HG02798 (cell line): Measurements from ENCODE around the gene CHN2.

ENCODE experiments used
- ATAC-seq: cut with Tn5 transposase; IDR thresholded peaks from one replicate; pipeline ENCODE4 v1.9.1; 2021; ENCODE audit warnings: mild to moderate bottlenecking; ENCODE audit not compliant: unreplicated experiment, poor library complexity

CHN2 gene

DNA sequence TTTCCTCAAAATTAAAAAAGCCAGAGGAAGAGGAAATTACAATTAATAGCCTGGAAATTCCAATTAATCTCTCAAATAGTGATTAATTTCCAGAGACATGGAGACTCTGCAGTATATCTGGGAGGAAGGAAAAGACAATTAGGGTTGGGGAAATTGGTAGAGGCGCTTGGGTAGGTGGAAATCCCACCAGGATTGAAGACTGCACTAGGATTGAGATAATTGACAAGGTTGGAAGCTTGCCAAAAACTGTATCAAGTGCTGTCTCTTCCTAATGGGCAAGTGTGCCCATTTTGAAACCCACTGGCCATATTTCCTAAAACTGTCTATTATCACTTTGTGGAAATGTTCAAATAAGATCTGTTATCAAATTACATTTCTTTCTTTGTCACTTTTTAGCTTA, 21.6 kb downstream of the CHN2 start:
- no peak for ATAC-seq

GRCh38 chr7:29217113-29217512, 22.5 kb downstream of the CHN2 start:
- no peak for ATAC-seq

DNA sequence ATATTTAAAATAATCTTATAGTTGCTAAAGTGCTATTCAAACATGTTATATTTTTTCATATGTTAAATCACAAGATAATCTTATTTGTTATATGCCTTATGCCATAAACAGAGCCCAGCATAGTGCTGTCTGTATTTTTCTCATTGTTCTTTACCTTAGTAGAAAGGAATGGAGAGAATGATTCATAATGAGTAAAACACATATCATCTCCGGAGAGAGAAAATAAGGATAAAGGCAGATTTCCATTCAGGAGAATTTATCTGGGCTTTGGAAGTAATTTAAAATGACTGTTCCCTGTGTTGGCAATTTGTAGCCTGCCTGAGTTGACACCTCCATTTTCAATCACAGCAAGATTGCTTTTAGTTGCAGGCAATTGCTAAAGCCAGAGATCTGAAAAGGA, 30.2 kb downstream of the CHN2 start:
- ATAC-seq: no peak

DNA sequence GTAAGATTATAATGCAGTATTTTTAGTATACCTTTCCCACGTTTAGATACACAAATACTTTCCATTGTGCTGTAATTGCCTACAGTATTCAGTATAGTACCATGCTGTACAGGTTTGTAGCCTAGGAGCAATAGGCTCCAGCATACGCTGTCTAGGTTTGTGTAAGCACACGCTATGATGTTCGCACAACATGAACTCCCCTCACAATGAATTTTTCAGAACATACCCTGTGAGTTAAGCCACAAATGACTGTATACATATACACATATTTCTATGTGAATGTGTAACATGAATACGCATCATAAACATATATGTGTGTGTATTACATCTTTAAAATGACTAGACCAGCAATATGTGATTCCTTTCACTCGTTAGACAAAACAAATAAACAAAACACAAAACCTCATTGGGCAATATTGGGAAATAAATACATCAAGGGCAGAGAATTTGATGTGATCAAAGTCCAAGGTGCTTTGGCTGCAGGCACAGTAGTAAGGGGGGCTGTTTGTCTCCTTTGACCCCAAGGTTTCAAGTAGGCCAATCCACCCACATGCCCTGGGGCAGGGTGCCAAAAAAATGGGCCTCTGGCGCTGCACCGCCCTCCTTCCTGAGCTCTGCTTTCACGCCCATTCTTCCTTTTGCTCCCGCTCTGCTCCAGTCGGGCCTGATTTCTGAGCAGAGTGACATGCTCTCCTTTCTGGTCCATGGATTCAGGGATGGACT, 33.9 kb downstream of the CHN2 start:
- no peak for ATAC-seq

DNA sequence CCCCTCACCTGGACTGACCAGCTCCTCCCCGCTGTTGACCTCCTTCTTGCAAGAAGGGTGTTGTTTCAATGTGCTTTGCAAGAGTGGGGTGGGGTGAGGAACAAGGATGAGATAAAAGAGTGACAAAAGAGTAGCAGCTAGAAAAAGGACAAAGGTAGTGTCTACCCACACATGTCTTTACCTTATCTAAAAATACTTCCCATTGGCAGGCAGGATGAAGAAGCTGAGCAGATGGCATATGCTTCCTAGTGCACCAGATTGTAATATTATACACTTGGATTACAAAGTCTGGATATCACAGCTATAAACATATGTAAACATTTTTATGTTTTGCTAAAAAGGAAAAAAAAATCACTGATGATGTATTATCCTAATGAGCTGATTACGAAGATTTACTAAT, 34.5 kb downstream of the CHN2 start:
- no peak for ATAC-seq

DNA sequence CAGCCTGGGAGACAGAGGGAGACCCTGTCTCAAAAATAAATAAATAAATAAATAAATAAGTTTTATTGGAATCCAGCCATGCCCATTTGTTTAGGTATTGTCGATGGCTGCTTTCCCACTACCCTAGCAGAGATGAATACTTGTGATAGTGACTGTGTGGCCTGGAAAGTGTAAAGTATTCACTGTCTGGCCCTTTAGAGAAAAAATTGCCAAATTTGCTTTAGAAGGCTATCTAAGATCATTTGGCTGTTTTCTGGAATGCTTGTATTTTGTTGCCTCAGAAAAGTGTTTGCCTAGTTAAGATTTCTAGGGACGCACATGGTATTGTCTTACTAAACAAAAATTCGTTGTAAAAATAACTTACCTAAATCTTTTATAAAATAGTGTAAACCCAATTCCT, 35.4 kb downstream of the CHN2 start:
- no peak for ATAC-seq

- no peak for ATAC-seq
These were observed 36.3 kb downstream of the CHN2 start for GRCh38 chr7:29230871-29231345.

DNA sequence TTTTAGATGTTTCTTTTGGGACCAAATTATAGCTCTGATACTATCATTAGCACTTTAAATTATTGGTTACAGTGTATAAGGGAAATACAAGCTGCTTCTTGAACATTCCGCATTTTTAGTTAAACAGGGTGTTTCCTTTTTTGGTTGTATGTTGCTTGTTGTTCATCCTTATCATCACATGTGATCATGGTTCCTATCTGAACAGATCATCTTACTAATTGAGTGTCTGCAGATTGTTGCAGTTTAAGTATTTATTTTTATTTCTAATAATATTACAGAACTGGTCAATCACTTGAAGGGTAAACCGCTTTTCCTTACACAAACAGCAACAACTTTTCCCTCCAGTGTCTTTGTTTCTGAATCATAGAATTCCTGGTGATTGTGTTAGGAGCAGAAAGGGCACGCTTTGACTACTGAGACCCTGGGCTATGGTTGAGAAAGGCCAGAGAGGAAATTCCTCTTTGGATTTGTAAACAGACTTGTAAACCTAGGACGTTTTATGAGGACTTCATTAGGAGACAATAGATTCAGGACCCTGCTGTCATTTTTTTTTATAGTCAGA, 37.2 kb downstream of the CHN2 start:
- ATAC-seq: no peak

DNA sequence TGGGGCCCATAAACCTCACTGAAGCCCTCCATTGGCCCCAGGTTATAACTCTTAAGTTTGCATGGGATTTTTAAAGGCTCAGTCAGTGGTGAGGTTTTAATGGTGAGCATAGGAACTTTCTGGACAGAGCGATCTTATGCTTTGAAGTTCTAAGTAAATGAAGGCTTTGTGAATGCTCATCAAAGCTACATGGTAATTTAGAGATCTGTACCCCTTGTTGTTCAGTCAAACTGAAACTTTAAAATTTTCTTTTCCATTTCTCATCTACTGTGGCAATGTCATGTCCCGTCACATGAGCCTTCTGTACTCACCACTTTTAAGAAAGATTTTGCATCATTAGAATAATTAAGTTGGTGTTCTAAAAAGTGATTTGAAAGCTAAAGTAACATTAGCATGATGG, 39.9 kb downstream of the CHN2 start:
- ATAC-seq: no peak

DNA sequence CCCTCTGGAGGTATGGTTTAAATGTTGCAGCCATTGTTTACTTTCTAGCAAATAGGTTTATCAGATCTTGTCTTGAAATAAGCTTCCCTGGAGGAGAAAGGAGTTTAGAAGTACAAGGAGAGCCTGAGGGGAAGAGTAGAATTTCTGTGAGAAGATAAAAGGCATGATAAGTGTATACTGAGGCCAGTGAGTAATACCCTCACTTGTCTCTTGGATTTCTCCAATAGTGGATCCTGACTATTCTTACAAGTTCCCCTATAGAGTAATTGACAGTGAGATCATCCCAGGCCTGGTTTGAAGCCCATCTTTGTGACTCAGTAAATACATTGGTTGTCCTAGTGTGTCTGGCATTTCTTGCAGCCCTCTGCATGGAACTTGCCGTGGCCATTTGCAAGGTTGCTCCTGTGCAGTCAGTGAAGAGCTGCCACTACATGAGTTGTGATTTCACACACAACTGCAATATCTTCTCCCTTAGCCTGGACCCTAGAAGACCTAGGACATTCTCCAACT, 41.6 kb downstream of the CHN2 start:
- no peak for ATAC-seq

GRCh38 chr7:29236649-29237048, 42.1 kb downstream of the CHN2 start:
- no peak for ATAC-seq

GRCh38 chr7:29237489-29237888, 42.9 kb downstream of the CHN2 start:
- ATAC-seq: no peak

GRCh38 chr7:29239638-29240037, 45.1 kb downstream of the CHN2 start:
- ATAC-seq: no peak

DNA sequence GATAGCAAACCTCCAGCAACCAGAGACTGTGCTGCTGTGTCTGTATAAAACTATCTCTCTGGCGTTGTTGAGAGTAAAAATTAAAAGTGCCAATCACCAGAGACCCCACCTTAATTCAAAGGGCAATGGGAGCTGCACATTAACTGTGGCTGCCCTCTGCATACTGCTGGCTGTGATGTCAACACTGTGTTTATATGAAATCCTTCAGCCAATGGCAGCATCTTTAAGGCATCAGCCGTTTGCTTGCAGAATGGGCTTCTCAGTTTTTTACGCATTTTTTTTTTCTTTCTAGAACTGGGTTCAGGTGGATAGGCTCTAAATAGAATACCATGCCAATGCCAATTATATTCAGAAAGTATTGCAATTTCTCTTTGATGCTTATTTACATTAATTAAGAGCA, 47.7 kb downstream of the CHN2 start:
- no peak for ATAC-seq

- peak; percentile 44 for ATAC-seq
These were observed 49.5 kb downstream of the CHN2 start for GRCh38 chr7:29243910-29244655.

GRCh38 chr7:29247224-29247962, 52.8 kb downstream of the CHN2 start:
- ATAC-seq: no peak

GRCh38 chr7:29247963-29248236, 53.3 kb downstream of the CHN2 start:
- ATAC-seq: no peak

DNA sequence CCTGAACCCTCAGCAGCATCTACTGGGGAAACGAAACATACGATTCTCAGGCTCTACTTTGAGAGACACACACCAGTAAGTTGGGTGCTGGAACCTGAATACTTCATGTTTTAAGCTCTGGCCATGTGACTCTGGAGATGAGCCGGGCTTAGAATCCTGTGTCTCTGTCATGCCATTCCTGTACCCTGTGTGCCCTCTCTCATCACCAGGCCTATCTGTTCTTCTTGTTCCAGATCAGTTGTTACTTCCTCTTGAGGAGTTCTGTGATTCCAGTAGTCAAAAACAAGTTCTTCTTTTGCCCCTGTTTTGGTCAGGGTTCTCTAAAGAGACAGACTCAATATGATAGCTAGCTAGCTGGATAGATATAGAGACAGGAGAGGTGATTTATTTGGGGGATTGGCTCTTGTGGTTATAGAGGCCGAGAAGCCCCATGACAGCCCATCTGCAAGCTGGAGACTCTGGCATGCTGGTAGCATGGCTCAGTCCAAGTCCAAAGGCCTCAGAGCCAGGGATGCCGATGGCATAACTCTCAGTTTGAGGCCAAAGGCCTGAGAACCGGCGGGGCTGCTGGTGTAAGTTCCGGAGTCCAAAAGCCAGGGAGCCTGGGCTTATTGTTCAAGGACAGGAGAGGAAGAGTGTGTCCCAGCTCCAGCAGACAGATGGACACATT, 54.3 kb downstream of the CHN2 start:
- no peak for ATAC-seq

DNA sequence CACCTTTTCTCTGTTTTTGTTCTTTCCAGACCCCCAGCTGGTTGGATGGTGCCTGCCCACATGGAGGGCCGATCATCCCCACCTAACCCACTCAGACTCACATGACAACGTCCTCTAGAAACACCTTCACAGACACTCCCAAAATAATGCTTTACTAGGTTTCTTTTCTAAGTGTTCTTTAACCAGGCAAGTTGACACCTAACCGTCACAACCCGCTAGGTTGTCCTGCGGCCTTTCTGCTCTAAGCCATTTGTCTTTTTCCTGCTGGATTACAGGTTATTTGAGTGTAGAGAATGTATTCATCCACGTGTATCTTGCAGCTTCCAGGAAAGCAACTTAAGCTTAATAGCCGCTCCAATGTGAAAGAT, 54.8 kb downstream of the CHN2 start:
- no peak for ATAC-seq

DNA sequence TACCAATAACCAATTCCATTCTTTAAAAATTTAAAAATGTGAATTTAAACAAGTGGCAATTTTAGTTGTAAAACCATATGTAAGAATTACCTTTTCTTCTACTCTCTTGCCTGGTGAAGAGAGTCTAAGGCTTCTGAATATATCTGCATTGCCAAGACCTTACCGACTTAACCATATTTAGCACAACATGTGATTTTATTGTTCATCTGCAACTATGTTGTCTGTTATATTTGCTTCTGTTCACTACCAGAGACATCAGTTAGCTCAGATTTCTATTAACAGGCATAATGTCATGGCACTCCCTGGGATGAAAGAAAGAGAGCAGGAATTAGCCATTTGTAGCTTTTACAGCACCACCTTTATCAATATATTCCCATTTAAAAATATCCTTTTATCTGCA, 55.3 kb downstream of the CHN2 start:
- no peak for ATAC-seq
